AG10803 (cell line): ENCODE measurements around the gene GZMM.

ENCODE experiments used
- DNase-seq: peaks from one replicate; pipeline ENCODE4 v3.0.0; 2010; ENCODE audit warnings: low read depth
- H3K4me3 ChIP-seq: 2 replicates; pipeline ENCODE4 v1.5.1; 2011; ENCODE audit warnings: mild to moderate bottlenecking, low read length, control low read depth
- TF ChIP-seq, protein P1 (sequence below): conservative IDR thresholded peaks from 2 replicates; pipeline ENCODE4 v1.5.1; 2011; ENCODE audit warnings: mild to moderate bottlenecking, low read length, control low read depth, inconsistent platforms

GZMM gene

DNA sequence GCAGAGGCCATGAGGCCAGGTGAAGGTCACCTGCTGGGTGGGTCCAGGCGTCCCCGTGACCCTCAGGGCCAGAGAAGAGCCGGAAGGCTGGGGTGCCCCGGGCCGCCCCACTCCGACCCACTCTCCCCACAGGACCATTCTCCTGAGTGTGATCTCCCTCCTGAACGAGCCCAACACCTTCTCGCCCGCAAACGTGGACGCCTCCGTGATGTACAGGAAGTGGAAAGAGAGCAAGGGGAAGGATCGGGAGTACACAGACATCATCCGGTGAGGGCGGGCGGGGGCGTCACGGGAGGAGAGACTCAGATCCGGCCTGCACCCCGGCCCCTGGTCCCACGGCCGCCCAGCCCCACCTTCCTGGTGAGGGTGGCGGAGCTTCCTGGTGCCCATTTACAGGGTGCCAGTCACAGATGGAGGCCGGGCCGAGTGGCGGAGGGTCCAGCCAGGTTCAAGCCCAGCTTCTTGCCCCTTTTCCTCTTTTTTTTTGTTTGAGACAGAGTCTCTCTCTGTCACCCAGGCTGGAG lies 6.9 kb upstream of the GZMM start:
- TF ChIP-seq, protein P1, sequence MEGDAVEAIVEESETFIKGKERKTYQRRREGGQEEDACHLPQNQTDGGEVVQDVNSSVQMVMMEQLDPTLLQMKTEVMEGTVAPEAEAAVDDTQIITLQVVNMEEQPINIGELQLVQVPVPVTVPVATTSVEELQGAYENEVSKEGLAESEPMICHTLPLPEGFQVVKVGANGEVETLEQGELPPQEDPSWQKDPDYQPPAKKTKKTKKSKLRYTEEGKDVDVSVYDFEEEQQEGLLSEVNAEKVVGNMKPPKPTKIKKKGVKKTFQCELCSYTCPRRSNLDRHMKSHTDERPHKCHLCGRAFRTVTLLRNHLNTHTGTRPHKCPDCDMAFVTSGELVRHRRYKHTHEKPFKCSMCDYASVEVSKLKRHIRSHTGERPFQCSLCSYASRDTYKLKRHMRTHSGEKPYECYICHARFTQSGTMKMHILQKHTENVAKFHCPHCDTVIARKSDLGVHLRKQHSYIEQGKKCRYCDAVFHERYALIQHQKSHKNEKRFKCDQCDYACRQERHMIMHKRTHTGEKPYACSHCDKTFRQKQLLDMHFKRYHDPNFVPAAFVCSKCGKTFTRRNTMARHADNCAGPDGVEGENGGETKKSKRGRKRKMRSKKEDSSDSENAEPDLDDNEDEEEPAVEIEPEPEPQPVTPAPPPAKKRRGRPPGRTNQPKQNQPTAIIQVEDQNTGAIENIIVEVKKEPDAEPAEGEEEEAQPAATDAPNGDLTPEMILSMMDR = no peak
- no peak overlapping the region for H3K4me3 ChIP-seq
- DNase-seq = no peak

DNA sequence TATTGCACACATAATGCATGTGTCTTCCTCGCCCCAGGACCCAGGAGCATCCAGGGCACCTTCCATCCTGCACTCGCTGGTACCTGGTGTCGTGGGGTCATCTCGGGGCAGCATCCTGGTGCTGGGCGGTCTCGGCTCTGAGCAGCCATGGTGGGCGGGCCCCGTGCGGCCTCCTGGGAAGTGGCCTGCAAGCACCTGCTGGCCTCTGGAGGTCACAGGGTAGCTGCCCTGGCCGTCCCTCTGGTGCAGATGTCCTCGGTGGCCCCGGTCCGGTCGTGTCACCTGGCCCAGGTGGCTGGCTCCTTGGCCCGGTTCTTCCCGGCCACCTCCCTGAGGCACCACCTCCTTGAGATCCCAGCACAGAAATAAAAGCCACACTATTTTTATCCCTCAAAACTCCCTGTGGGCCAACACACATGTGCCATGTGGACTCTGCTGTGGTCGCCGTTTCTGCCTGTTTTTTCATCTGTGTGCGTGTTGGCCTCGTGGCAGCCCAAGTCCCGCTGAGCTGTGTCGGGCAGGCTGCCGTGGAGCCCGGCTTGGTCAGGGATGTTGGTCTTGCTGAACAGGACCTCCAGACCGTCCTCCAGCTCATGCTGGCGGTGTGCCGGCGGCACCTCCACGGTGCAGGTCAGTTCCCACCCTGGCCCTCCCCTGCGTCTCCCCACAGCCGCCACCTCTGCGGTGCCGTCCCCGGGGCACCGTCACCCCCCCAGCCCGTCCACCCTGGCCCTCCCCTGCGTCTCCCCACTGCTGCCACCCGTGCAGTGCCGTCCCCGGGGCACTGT lies 5.0 kb upstream of the GZMM start:
- no peak overlapping the region for H3K4me3 ChIP-seq
- TF ChIP-seq, protein P1 = no peak
- DNase-seq = no peak

DNA sequence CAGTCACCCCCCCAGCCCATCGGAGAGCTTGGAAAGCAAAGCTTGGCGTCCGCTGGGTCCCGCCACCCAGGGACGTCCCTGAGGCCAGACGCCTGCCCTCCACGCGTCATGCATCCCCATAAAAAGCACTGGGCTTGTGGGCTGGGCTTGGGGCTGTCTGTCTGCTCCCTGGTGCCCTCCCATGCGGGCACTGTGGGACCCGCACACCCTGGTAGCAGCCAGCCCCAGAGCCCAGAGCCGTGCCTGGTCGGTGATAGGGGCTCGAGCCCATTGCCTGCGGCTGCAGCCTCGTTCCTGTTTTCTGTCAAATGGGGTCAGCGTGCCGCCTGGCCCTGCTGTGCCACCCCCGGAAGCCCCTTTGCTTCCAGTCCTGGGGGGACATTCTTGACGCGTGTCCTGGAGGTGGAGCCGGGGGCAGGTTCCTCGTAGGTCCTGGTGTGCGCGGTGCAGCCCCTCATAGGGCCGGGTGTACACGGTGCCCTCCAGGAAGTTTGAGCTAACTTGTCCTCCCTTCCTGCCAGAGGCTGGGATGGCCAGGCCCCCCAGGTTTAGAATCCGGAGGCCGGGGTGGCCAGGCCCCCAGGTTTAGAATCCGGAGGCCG lies 4.3 kb upstream of the GZMM start:
- H3K4me3 ChIP-seq = no peak overlapping the region
- DNase-seq = no peak
- TF ChIP-seq, protein P1 = no peak

DNA sequence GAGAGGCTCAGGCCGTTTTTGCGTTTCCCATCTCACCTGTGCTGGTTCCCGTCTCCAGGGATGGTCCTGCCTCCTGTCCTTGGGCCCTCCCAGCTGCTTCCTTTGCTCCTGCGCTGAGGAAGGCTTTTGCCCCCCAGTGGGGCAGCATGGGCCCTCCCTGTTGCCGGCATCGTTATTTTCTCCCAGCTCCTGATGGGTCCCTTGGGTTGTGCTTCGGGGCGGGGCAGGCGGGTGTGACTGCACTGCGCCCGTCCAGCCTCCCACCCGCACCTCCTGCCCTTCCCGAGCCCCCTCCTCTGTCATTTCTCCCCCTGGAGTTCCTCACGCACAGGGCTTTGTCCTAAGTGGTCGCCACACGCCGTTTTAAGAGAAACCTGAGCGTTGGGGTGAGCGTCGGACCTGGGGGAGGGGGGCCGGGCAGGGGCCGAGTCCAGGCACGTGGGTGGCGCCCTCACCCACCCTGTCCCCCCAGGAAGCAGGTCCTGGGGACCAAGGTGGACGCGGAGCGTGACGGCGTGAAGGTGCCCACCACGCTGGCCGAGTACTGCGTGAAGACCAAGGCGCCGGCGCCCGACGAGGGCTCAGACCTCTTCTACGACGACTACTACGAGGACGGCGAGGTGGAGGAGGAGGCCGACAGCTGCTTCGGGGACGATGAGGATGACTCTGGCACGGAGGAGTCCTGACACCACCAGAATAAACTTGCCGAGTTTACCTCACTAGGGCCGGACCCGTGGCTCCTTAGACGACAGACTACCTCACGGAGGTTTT lies 2.8 kb upstream of the GZMM start:
- DNase-seq = no peak
- H3K4me3 ChIP-seq = no peak overlapping the region
- TF ChIP-seq, protein P1 = no peak

DNA sequence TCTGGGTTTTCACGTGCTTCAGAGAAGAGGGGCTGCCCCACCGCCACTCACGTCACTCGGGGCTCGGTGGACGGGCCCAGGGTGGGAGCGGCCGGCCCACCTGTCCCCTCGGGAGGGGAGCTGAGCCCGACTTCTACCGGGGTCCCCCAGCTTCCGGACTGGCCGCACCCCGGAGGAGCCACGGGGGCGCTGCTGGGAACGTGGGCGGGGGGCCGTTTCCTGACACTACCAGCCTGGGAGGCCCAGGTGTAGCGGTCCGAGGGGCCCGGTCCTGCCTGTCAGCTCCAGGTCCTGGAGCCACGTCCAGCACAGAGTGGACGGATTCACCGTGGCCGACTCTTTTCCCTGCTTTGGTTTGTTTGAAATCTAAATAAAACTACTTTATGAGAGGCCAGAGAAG lies 2.2 kb upstream of the GZMM start:
- DNase-seq = no peak
- TF ChIP-seq, protein P1 = no peak

DNA sequence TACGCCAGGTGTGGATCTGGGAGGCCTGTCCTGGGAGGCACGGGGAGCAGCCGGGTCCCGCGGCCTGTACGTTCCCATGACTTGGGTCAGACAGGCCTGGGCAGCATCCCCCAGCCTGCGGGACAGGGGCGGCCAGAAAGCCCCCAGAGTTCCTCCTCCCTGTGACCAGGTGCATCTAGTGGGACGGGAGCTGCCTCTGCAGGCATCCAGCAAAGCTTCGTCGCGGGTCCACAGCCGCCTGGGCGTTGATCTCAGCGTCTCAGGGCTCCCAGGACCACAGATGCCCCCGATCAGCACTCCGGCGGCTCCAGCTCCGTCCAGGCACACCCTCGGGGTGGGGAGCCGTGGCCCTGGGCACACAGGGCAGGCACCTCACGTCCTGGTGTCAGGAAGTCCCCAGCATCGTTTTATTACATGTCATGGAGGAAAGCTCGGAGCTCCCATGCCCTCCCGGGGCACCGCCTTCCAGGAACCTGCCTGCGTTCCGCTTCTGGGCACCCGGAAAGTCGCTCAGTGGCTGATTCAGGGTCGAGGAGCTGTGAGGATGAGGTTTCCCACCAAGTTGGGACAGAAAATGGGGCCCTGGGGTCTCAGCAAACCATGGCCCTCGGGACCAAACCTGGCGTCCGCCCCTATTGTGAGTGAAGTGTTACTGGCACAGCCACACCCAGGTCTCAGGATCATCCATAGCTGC lies 1.5 kb upstream of the GZMM start:
- DNase-seq = no peak
- no peak overlapping the region for H3K4me3 ChIP-seq
- TF ChIP-seq, protein P1 = no peak

More for the DNA sequence above, 2.2 kb upstream of the GZMM start:
- no peak overlapping the region for H3K4me3 ChIP-seq
